ENCODE results near the gene VPS13A.
"Not testable (repeated sequence)": the region's sequence is repeated elsewhere in the genome, so short reads cannot be mapped to it uniquely, and the experiment has no call there.

VPS13A gene

GRCh38 chr9:77188242-77188641 lies 10.9 kb downstream of the VPS13A start:
- no peak for DNase-seq

GRCh38 chr9:77194423-77194822 lies 17.1 kb downstream of the VPS13A start:
- DNase-seq = no peak

- no peak for DNase-seq
Measured at GRCh38 chr9:77210116-77210515, 32.8 kb downstream of the VPS13A start.

GRCh38 chr9:77211561-77211960 lies 34.2 kb downstream of the VPS13A start:
- DNase-seq = no peak

GRCh38 chr9:77212801-77213200 lies 35.5 kb downstream of the VPS13A start:
- no peak for DNase-seq

- DNase-seq = no peak
Measured at GRCh38 chr9:77215874-77216273, 38.5 kb downstream of the VPS13A start.

DNA sequence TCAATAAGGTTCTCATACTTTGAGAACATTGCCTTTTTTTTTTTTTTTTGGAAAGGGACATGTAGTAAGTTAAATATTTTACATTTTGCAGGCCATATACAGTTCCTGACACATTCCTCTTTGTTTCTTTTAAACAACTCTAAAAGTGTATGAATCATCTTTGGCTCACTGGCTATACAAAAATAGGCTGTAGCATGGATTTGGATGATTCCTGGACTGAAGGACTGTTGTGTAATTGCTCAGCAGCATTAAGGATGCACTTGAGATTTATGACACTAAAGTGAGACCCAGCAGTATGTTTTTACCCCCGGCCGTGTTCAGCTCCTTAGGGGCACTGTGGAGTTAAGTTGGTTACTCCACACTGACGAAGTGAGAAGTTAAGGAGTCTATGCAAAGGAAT lies 41.3 kb downstream of the VPS13A start:
- DNase-seq = no peak

- no peak for DNase-seq
Measured at GRCh38 chr9:77221431-77221830, 44.1 kb downstream of the VPS13A start.

DNA sequence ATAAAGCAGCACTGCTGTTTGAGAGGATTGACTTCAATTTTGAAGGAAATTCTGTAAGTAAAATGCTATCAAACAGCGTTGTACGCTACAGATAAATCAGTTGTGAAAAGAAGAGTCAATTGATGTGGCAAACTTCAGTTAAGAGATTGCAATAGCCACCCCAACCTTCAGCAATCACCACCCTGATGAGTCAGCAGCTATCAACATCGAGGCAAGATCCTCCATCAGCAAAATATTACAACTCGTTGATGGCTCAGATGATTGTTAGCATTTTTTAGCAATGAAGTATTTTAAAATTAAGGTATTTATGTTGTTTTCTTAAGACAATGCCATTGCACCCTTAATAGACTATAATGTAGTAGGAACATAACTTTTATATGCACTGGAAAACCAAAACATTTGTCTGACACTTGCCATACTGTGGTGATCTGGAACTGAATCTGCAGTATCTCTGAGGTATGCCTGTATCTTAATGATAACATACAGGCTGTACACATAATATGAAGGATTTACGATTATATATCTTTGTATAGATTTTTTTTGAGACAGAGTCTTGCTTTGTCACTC lies 47.5 kb downstream of the VPS13A start:
- no peak for DNase-seq

GRCh38 chr9:77236693-77237092 lies 59.4 kb downstream of the VPS13A start:
- no peak for DNase-seq

- DNase-seq = no peak
Measured at GRCh38 chr9:77237896-77238295, 60.6 kb downstream of the VPS13A start.

DNA sequence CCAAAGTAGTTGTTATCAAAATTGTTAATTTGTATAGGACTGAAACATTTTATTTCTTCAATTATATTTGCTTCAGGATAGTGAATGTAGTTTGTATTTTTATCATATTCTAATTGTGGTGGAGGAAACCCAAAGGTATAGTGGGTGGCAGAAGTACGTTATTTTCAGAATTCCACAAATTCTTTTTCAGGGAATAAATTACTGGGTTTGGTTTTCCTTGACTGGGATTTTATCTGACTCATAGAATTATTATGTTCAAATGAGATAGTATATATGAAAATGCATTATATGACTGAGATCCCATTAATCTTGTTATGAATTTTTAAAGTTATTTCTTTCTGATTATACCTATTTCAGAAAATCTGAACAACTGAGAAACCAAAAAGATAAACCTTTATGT lies 73.7 kb downstream of the VPS13A start:
- no peak for DNase-seq

DNA sequence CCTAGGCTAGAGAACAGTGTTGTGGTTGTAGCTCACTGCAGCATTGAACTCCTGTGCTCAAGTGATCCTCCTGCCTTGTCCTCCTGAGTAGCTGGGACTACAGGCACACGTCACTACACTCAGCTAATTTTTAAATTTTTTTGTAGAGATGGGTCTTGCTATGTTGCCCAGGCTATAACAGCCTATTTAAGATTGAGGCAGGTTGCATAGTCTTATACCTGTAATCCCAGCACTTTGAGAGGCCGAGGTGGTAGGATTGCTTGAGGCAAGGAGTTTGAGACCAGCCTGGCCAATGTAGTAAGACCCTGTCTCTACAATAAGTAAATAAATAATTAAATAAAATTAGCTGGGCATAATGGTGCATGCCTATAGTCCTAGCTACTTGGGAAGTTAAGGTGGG lies 79.9 kb downstream of the VPS13A start:
- no peak for DNase-seq

- DNase-seq = no peak
Measured at GRCh38 chr9:77261605-77262004, 84.3 kb downstream of the VPS13A start.

DNA sequence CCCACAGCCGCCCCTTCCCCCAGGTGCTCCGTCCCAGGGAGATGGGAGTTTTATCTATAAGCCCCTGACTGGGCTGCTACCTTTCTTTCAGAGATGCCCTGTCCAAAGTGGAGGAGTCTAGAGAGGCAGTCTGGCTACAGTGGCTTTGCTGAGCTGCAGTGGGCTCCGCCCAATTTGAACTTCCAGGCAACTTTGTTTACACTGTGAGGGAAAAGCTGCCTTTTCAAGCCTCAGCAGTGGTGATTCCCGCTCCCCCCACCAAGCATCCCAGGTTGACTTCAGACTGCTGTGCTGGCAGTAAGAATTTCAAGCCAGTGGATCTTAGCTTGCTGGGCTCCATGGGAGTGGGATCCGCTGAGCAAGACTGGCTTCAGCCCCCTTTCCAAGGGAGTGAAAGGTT lies 90.4 kb downstream of the VPS13A start:
- not testable (repeated sequence) for DNase-seq

DNA sequence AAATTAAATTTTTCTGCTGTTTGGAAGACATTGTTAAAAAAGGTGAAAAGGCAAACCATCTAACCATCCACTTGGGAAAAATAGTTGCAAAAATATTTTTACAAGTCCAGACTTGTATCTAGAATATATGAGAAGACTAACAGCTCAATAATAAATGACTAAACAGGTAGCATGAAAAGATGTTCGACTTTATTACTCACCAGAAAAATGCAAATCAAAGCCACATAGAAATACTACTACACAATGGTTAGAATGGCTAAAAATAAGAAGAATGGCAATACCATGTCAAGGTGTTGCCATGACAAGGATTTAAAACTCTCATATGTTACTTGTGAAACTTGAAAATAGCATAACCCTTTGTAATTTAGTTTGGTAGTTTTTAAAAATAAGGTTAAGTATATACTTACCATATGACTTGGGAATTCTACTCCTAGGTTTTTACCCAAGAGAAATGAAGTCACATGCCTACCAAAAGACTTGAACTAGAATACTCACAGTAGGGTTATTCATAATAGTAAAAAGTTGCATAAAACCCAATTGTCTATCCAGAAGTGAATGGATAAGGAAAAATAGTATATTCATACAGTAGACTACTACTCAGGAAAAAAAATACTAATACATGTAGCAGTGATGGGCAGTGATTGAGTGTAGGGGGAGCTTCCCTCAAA lies 93.8 kb downstream of the VPS13A start:
- DNase-seq = no peak

DNA sequence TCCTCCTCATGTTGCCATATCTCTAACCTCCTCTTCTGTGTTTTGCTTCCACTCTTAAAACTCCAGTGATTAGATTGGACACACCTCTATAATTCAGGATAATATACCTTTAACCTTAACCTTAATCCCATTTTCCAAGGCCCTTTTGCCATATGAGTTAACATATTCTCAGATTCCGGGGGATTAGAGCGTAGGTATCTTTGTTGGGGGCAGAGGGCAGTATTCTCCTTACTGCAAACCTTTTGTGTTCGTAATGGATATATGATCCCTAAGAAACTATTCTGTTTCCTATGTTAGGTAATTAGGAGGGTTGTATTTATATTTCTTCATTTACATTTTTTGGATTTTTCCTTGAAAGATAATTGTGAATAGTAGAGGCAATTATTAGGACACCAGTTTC lies 99.5 kb downstream of the VPS13A start:
- no peak for DNase-seq

- DNase-seq = no peak
Measured at GRCh38 chr9:77277719-77278118, 100.4 kb downstream of the VPS13A start.

GRCh38 chr9:77283991-77284390 lies 106.7 kb downstream of the VPS13A start:
- DNase-seq = no peak

GRCh38 chr9:77284616-77285015 lies 107.3 kb downstream of the VPS13A start:
- DNase-seq = no peak

- no peak for DNase-seq
Measured at GRCh38 chr9:77290373-77290772, 113.0 kb downstream of the VPS13A start.

DNA sequence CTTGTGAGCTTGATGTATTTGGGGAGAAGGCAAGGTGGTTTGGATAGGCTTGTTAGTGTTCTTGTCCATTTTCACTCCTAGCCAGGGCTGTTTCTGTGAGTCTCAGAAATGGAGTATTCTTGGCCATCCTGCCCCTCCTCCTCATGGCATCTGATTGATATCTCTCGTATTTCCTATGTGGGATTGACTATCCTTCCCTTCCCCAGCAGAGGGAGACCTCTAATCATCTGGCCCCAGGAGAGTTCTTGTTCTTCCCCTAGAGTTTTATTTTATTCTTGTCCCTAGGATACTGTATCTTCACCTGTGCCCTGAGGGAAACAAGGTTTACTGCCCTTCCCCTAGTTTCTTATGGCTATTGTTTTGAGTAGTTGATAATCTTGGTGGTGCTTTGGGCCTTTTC lies 114.4 kb downstream of the VPS13A start:
- no peak for DNase-seq

GRCh38 chr9:77293949-77294348 lies 116.6 kb downstream of the VPS13A start:
- DNase-seq = no peak

DNA sequence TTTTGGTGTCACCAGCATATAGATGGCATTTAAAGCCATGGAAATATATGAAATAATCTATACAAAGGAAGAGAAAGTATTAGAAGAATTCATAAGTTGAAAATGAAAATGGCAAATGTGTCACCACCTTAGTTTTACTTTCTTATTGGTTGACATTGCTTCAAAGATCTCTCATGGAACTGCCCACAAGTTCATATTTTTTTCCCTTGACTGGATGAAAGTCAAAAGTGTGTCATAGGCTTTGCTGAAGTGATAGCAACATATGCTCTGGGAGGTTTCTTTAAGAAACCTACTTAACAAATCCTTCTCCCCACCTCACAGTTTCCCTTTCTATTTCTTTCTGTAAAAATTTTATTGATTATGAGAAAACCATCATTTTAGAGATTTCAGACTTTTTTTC lies 127.2 kb downstream of the VPS13A start:
- no peak for DNase-seq
